GM12875 (cell line): ENCODE results near the gene TBXT.

Experiments
- H3K4me3 ChIP-seq: one replicate; pipeline ENCODE4 v1.5.1; 2011; ENCODE audit warnings: low read depth, low read length, control low read depth
- CTCF ChIP-seq: IDR thresholded peaks from 2 replicates; pipeline ENCODE4 v1.5.1; 2011; ENCODE audit warnings: low read depth, mild to moderate bottlenecking, control low read depth, inconsistent platforms, low read length, moderate library complexity, borderline replicate concordance; ENCODE audit not compliant: insufficient read depth

The TBXT gene

GRCh38 chr6:166203003-166203640 is 35.5 kb upstream of the TBXT start:
- TF ChIP-seq CTCF: no peak
- no peak overlapping the region for H3K4me3 ChIP-seq

- H3K4me3 ChIP-seq: no peak overlapping the region
- no peak for TF ChIP-seq CTCF
These were observed 34.7 kb upstream of the TBXT start for GRCh38 chr6:166202321-166202733.

- no peak for TF ChIP-seq CTCF
- no peak overlapping the region for H3K4me3 ChIP-seq
These were observed 34.2 kb upstream of the TBXT start for GRCh38 chr6:166201878-166202277.

- no peak for TF ChIP-seq CTCF
- no peak overlapping the region for H3K4me3 ChIP-seq
These were observed 29.7 kb upstream of the TBXT start for GRCh38 chr6:166197361-166197760.

GRCh38 chr6:166195860-166196238 is 28.2 kb upstream of the TBXT start:
- H3K4me3 ChIP-seq: no peak overlapping the region
- no peak for TF ChIP-seq CTCF

GRCh38 chr6:166194914-166195859 is 27.5 kb upstream of the TBXT start:
- no peak for TF ChIP-seq CTCF
- H3K4me3 ChIP-seq: no peak overlapping the region

- H3K4me3 ChIP-seq: no peak overlapping the region
- no peak for TF ChIP-seq CTCF
These were observed 24.9 kb upstream of the TBXT start for GRCh38 chr6:166192557-166192956.
